Measurements from ENCODE around the gene CFAP410.

DNA sequence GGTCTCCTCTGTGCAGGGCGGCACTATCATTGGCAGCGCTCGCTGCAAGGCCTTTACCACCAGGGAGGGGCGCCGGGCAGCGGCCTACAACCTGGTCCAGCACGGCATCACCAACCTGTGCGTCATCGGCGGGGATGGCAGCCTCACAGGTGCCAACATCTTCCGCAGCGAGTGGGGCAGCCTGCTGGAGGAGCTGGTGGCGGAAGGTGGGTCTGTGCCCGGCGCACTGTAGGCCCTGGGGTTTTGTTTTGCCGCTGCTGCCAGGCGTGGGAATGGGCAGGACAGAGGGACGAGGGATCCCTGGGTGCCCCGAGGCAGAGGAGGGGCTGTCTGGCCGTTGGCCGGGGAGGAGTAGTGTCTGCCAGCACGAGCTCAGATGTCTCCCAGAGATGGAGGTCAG lies 27.1 kb downstream of the CFAP410 start:
- no peak for TF ChIP-seq POLR2AphosphoS5 (IDR thresholded peaks at IDR 0.05)
- TF ChIP-seq, protein P1, sequence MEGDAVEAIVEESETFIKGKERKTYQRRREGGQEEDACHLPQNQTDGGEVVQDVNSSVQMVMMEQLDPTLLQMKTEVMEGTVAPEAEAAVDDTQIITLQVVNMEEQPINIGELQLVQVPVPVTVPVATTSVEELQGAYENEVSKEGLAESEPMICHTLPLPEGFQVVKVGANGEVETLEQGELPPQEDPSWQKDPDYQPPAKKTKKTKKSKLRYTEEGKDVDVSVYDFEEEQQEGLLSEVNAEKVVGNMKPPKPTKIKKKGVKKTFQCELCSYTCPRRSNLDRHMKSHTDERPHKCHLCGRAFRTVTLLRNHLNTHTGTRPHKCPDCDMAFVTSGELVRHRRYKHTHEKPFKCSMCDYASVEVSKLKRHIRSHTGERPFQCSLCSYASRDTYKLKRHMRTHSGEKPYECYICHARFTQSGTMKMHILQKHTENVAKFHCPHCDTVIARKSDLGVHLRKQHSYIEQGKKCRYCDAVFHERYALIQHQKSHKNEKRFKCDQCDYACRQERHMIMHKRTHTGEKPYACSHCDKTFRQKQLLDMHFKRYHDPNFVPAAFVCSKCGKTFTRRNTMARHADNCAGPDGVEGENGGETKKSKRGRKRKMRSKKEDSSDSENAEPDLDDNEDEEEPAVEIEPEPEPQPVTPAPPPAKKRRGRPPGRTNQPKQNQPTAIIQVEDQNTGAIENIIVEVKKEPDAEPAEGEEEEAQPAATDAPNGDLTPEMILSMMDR (IDR thresholded peaks at IDR 0.05) = no peak

All from prostate gland (tissue), 2 donors.